Uterus (tissue), 2 donors: ENCODE results near the gene TFAP2D.

ENCODE experiments used
- POLR2A ChIP-seq, 2 donors: fragments of 450-650 bp; IDR thresholded peaks; one replicate each; pipeline ENCODE4 v1.6.1; 2016; ENCODE audit warnings: antibody characterized with exemption in 2 of 2, mild to moderate bottlenecking in 1 of 2, moderate library complexity in 1 of 2
- TF ChIP-seq, protein P1 (sequence below), 4 experiments: fragments of 200-600 bp in 2 of 4; fragments of 450-650 bp in 2 of 4; sonication (generic) in 2 of 4; IDR thresholded peaks; one replicate each; pipeline ENCODE4 v1.5.1; 2016 to 2019; ENCODE audit warnings: antibody characterized with exemption in 4 of 4, mild to moderate bottlenecking in 2 of 4, moderate library complexity in 1 of 4

GRCh38 chr6:50807035-50807434 lies 93.7 kb downstream of the TFAP2D start:
- TF ChIP-seq, protein P1, sequence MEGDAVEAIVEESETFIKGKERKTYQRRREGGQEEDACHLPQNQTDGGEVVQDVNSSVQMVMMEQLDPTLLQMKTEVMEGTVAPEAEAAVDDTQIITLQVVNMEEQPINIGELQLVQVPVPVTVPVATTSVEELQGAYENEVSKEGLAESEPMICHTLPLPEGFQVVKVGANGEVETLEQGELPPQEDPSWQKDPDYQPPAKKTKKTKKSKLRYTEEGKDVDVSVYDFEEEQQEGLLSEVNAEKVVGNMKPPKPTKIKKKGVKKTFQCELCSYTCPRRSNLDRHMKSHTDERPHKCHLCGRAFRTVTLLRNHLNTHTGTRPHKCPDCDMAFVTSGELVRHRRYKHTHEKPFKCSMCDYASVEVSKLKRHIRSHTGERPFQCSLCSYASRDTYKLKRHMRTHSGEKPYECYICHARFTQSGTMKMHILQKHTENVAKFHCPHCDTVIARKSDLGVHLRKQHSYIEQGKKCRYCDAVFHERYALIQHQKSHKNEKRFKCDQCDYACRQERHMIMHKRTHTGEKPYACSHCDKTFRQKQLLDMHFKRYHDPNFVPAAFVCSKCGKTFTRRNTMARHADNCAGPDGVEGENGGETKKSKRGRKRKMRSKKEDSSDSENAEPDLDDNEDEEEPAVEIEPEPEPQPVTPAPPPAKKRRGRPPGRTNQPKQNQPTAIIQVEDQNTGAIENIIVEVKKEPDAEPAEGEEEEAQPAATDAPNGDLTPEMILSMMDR (IDR thresholded peaks at IDR 0.05), result no peak
- no peak for TF ChIP-seq POLR2A (IDR thresholded peaks at IDR 0.05)
